HG03457 (cell line): Measurements from ENCODE around the gene GABBR2.

ENCODE experiments used
- ATAC-seq: cut with Tn5 transposase; IDR thresholded peaks from one replicate; pipeline ENCODE4 v1.9.1; 2021; ENCODE audit warnings: moderate number of reproducible peaks; ENCODE audit not compliant: unreplicated experiment

GABBR2 gene

GRCh38 chr9:98364086-98364485, 344.6 kb downstream of the GABBR2 start:
- no peak for ATAC-seq

GRCh38 chr9:98363644-98364043, 345.1 kb downstream of the GABBR2 start:
- no peak for ATAC-seq

GRCh38 chr9:98362624-98363252, 346.0 kb downstream of the GABBR2 start:
- ATAC-seq = no peak

GRCh38 chr9:98361645-98362044, 347.1 kb downstream of the GABBR2 start:
- no peak for ATAC-seq

GRCh38 chr9:98360176-98360708, 348.5 kb downstream of the GABBR2 start:
- ATAC-seq = no peak

- no peak for ATAC-seq
Measured at GRCh38 chr9:98359569-98359968, 349.2 kb downstream of the GABBR2 start.

- no peak for ATAC-seq
Measured at GRCh38 chr9:98357921-98358535, 350.7 kb downstream of the GABBR2 start.

- ATAC-seq = no peak
Measured at GRCh38 chr9:98356953-98357690, 351.6 kb downstream of the GABBR2 start.

GRCh38 chr9:98356326-98356725, 352.4 kb downstream of the GABBR2 start:
- no peak for ATAC-seq

GRCh38 chr9:98351370-98351769, 357.4 kb downstream of the GABBR2 start:
- ATAC-seq = no peak

- no peak for ATAC-seq
Measured at GRCh38 chr9:98347642-98348041, 361.1 kb downstream of the GABBR2 start.

- no peak for ATAC-seq
Measured at GRCh38 chr9:98345011-98345410, 363.7 kb downstream of the GABBR2 start.

GRCh38 chr9:98344581-98344980, 364.2 kb downstream of the GABBR2 start:
- ATAC-seq = no peak

GRCh38 chr9:98342820-98343210, 365.9 kb downstream of the GABBR2 start:
- ATAC-seq = no peak

- no peak for ATAC-seq
Measured at GRCh38 chr9:98342098-98342819, 366.5 kb downstream of the GABBR2 start.

GRCh38 chr9:98341157-98342097, 367.3 kb downstream of the GABBR2 start:
- ATAC-seq = no peak

GRCh38 chr9:98339987-98340800, 368.5 kb downstream of the GABBR2 start:
- ATAC-seq = no peak

GRCh38 chr9:98335661-98336060, 373.1 kb downstream of the GABBR2 start:
- no peak for ATAC-seq

- no peak for ATAC-seq
Measured at GRCh38 chr9:98334796-98335195, 373.9 kb downstream of the GABBR2 start.
